ENCODE results near the gene LAMA2.

DNA sequence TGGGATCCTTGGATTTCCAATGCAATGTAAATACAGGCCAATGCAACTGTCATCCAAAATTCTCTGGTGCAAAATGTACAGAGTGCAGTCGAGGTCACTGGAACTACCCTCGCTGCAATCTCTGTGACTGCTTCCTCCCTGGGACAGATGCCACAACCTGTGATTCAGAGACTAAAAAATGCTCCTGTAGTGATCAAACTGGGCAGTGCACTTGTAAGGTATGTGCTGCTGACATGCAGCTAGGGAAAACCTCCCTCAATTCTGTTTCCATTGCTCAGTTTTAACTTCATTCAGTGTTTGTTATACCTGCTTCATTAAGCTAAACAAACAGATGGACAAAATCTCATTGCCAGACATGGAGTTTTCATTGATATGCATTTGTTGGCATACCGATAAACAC is 429.9 kb downstream of the LAMA2 start:
- TF ChIP-seq POLR2AphosphoS5 (IDR thresholded peaks at IDR 0.05; ENCODE audit: low read depth, low read length), result no peak
- TF ChIP-seq, protein P1, sequence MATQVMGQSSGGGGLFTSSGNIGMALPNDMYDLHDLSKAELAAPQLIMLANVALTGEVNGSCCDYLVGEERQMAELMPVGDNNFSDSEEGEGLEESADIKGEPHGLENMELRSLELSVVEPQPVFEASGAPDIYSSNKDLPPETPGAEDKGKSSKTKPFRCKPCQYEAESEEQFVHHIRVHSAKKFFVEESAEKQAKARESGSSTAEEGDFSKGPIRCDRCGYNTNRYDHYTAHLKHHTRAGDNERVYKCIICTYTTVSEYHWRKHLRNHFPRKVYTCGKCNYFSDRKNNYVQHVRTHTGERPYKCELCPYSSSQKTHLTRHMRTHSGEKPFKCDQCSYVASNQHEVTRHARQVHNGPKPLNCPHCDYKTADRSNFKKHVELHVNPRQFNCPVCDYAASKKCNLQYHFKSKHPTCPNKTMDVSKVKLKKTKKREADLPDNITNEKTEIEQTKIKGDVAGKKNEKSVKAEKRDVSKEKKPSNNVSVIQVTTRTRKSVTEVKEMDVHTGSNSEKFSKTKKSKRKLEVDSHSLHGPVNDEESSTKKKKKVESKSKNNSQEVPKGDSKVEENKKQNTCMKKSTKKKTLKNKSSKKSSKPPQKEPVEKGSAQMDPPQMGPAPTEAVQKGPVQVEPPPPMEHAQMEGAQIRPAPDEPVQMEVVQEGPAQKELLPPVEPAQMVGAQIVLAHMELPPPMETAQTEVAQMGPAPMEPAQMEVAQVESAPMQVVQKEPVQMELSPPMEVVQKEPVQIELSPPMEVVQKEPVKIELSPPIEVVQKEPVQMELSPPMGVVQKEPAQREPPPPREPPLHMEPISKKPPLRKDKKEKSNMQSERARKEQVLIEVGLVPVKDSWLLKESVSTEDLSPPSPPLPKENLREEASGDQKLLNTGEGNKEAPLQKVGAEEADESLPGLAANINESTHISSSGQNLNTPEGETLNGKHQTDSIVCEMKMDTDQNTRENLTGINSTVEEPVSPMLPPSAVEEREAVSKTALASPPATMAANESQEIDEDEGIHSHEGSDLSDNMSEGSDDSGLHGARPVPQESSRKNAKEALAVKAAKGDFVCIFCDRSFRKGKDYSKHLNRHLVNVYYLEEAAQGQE (IDR thresholded peaks at IDR 0.05; ENCODE audit: insufficient read depth in 1 of 2, low read depth in 2 of 2, low read length in 2 of 2), result no peak

Measured in PFSK-1 (cell line).